Tibial nerve (tissue), 4 donors: ENCODE results near the gene NFATC2.

Source experiments
- CTCF ChIP-seq, 5 experiments: fragments of 200-600 bp in 3 of 5; fragments of 450-650 bp in 2 of 5; sonication (generic) in 3 of 5; IDR thresholded peaks; one replicate each; pipeline ENCODE4 v1.5.1; 2016 to 2019; ENCODE audit warnings: antibody characterized with exemption in 5 of 5, mild to moderate bottlenecking in 3 of 5, moderate library complexity in 2 of 5
- EP300 ChIP-seq, 2 donors: sonication (generic); formaldehyde crosslinking; IDR thresholded peaks; one replicate each; pipeline ENCODE4 v1.6.1; 2017; ENCODE audit warnings: antibody characterized with exemption in 2 of 2, mild to moderate bottlenecking in 1 of 2
- POLR2A ChIP-seq, 2 donors: fragments of 450-650 bp; IDR thresholded peaks; one replicate each; pipeline ENCODE4 v1.6.1; 2017; ENCODE audit warnings: antibody characterized with exemption in 2 of 2, mild to moderate bottlenecking in 2 of 2, moderate library complexity in 2 of 2

GRCh38 chr20:51350941-51351631 lies 191.4 kb downstream of the NFATC2 start:
- no peak for TF ChIP-seq POLR2A (IDR thresholded peaks at IDR 0.05)
- TF ChIP-seq CTCF (IDR thresholded peaks at IDR 0.05): no peak
- TF ChIP-seq EP300 (IDR thresholded peaks at IDR 0.05): no peak
